ENCODE measurements around the gene A2ML1.
"Not testable (repeated sequence)": the region's sequence is repeated elsewhere in the genome, so short reads cannot be mapped to it uniquely, and the experiment has no call there.

A2ML1 gene

GRCh38 chr12:8784290-8784888, 38.0 kb upstream of the A2ML1 start:
- no peak for DNase-seq (ENCODE audit: low spot score)
- no peak for TF ChIP-seq CTCF (IDR thresholded peaks at IDR 0.05; ENCODE audit: extremely low read depth, insufficient read depth, missing control alignments)
- in situ Hi-C loops (cut with MboI; ENCODE audit: low pct_unique_long_range_greater_than_20kb, low sequenced_read_pairs, unreplicated experiment): no loop called here

GRCh38 chr12:8785499-8785898, 36.9 kb upstream of the A2ML1 start:
- no peak for TF ChIP-seq CTCF (IDR thresholded peaks at IDR 0.05; ENCODE audit: extremely low read depth, insufficient read depth, missing control alignments)
- in situ Hi-C loops (cut with MboI; ENCODE audit: low pct_unique_long_range_greater_than_20kb, low sequenced_read_pairs, unreplicated experiment): no loop called here
- no peak for DNase-seq (ENCODE audit: low spot score)

GRCh38 chr12:8787206-8787605, 35.2 kb upstream of the A2ML1 start:
- in situ Hi-C loops (cut with MboI; ENCODE audit: low pct_unique_long_range_greater_than_20kb, low sequenced_read_pairs, unreplicated experiment); DNase-seq (ENCODE audit: low spot score): not testable (repeated sequence)

- in situ Hi-C loops (cut with MboI; ENCODE audit: low pct_unique_long_range_greater_than_20kb, low sequenced_read_pairs, unreplicated experiment); DNase-seq (ENCODE audit: low spot score): not testable (repeated sequence)
Observed at GRCh38 chr12:8788706-8789105, 33.7 kb upstream of the A2ML1 start.

GRCh38 chr12:8789341-8790013, 32.9 kb upstream of the A2ML1 start:
- DNase-seq (ENCODE audit: low spot score); in situ Hi-C loops (cut with MboI; ENCODE audit: low pct_unique_long_range_greater_than_20kb, low sequenced_read_pairs, unreplicated experiment): not testable (repeated sequence)

GRCh38 chr12:8793226-8793625, 29.2 kb upstream of the A2ML1 start:
- DNase-seq (ENCODE audit: low spot score); in situ Hi-C loops (cut with MboI; ENCODE audit: low pct_unique_long_range_greater_than_20kb, low sequenced_read_pairs, unreplicated experiment): not testable (repeated sequence)

GRCh38 chr12:8794611-8795010, 27.8 kb upstream of the A2ML1 start:
- DNase-seq (ENCODE audit: low spot score); in situ Hi-C loops (cut with MboI; ENCODE audit: low pct_unique_long_range_greater_than_20kb, low sequenced_read_pairs, unreplicated experiment): not testable (repeated sequence)

GRCh38 chr12:8796831-8797626, 25.4 kb upstream of the A2ML1 start:
- no peak for DNase-seq (ENCODE audit: low spot score)
- in situ Hi-C loops (cut with MboI; ENCODE audit: low pct_unique_long_range_greater_than_20kb, low sequenced_read_pairs, unreplicated experiment): no loop called here
- TF ChIP-seq CTCF (IDR thresholded peaks at IDR 0.05; ENCODE audit: extremely low read depth, insufficient read depth, missing control alignments): no peak

- in situ Hi-C loops (cut with MboI; ENCODE audit: low pct_unique_long_range_greater_than_20kb, low sequenced_read_pairs, unreplicated experiment): not testable (repeated sequence)
Observed at GRCh38 chr12:8801213-8801612, 21.2 kb upstream of the A2ML1 start.

GRCh38 chr12:8804833-8805232, 17.6 kb upstream of the A2ML1 start:
- in situ Hi-C loops (cut with MboI; ENCODE audit: low pct_unique_long_range_greater_than_20kb, low sequenced_read_pairs, unreplicated experiment); DNase-seq (ENCODE audit: low spot score): not testable (repeated sequence)

More at GRCh38 chr12:8801213-8801612, 21.2 kb upstream of the A2ML1 start:
- DNase-seq (ENCODE audit: low spot score): not testable (repeated sequence)

- DNase-seq (ENCODE audit: low spot score); in situ Hi-C loops (cut with MboI; ENCODE audit: low pct_unique_long_range_greater_than_20kb, low sequenced_read_pairs, unreplicated experiment): not testable (repeated sequence)
Observed at GRCh38 chr12:8805487-8805886, 16.9 kb upstream of the A2ML1 start.

GRCh38 chr12:8807084-8807483, 15.3 kb upstream of the A2ML1 start:
- DNase-seq (ENCODE audit: low spot score); in situ Hi-C loops (cut with MboI; ENCODE audit: low pct_unique_long_range_greater_than_20kb, low sequenced_read_pairs, unreplicated experiment): not testable (repeated sequence)

GRCh38 chr12:8810112-8810511, 12.3 kb upstream of the A2ML1 start:
- in situ Hi-C loops (cut with MboI; ENCODE audit: low pct_unique_long_range_greater_than_20kb, low sequenced_read_pairs, unreplicated experiment); DNase-seq (ENCODE audit: low spot score): not testable (repeated sequence)

All from GM13977 (cell line).